ENCODE results near the gene ABI2. TPM values are rescaled to one million over a fixed set of nuclear protein-coding genes. Genes with fewer than 3 reads are reported as not detected.

The ABI2 gene
- total and polyA plus RNA-seq, 12 donors, result 10.2 to 61.2 (median 33.7) TPM

DNA sequence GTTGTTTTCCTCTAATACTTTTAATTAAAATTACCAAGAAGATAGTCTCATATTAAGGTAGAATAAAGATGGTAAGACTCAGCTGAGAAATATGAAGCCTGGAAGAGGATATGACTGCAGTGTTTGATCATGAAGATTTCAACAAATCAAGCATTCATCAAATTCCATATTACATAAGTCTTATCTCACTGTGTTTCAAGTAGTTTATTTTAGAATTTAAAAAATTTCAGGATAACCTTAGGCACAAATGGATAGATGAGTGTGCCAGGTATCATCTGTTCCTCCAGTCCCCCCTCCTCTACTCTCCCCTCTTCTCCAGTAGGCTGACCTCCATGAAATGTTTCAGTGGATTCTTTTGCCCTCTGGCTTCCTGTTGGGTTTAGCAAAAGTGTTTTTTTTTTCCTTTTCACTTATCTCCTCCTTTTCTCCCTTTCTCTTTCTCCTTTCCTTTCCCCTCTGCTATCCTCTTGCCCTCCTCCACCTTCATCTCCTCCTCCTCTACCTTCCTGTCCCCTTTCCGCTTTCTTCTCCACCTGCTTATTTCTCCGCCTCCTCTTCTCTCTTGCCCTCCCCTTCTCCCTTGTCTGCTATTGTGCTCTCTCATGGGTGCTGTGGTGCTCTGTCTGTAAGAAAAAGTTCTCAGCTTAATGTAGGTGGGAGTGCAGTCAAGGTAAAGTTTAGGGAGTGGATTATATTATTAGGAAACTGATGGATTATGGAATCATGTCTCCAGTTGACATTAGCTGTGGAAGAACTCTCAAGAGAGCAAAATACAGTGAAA is 72.8 kb downstream of the ABI2 start:
- Histone ChIP-seq H3K36me3 (replicated peaks in 1 of 2) (peaks cover 0 to 13% of the 10 kb centered on the region in 2 donors), H3K4me1 (replicated peaks in 1 of 2) (peaks cover 0 to 8% of the 10 kb centered on the region in 2 donors)

DNA sequence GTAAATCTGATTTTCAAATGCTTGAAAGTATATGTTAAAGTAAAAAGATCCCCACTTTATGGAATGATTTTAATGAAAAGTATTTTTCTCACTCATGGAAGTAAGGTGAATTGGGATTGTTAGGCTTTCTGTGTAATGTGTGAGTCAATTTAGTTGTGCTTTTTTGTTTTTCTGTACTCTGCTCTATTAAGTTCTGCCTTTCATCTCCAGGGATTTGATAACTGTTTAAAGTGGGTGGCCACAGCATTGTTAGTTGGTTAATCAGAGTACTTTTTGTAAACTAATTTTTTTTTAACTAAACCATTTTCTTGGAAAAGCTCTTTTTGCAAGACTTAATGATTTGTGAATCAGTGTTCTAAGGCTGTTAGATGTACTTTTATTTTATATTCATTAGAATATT is 76.8 kb downstream of the ABI2 start:
- Histone ChIP-seq H3K27ac (no peak overlapping the region), H3K4me1 (replicated peaks in 1 of 2) (peaks cover 0 to 8% of the 10 kb centered on the region in 2 donors), H3K4me3 (no peak overlapping the region), H3K9me3 (replicated peaks in 1 of 3) (no peaks in the 10 kb centered on the region), H3K27me3 (no peaks in the 10 kb centered on the region), H3K36me3 (replicated peaks in 1 of 2) (peaks cover 0 to 18% of the 10 kb centered on the region in 2 donors)
- no peak for TF ChIP-seq POLR2A (IDR thresholded peaks at IDR 0.05)
- no peak for TF ChIP-seq CTCF (IDR thresholded peaks at IDR 0.05)
- intact Hi-C loops (cut with DNase I), result no loop called here
- DNase-seq, result no peak

More for the DNA sequence above, 72.8 kb downstream of the ABI2 start:
- Histone ChIP-seq H3K9me3 (replicated peaks in 1 of 3) (no peaks in the 10 kb centered on the region), H3K27me3 (no peaks in the 10 kb centered on the region), H3K4me3 (no peak overlapping the region), H3K27ac (no peak overlapping the region)
- WGBS, 4 donors, result 97 to 99% (median 98%) methylated on average over 2 of the region's 2 CpGs
- intact Hi-C loops (cut with DNase I), result no loop called here
- no peak for TF ChIP-seq POLR2A (IDR thresholded peaks at IDR 0.05)
- TF ChIP-seq CTCF (IDR thresholded peaks at IDR 0.05), result no peak
- DNase-seq, result no peak

GRCh38 chr2:203407496-203407895 is 79.3 kb downstream of the ABI2 start:
- intact Hi-C loops (cut with DNase I), result no loop called here
- Histone ChIP-seq H3K36me3 (replicated peaks in 1 of 2) (peaks cover 0 to 21% of the 10 kb centered on the region in 2 donors), H3K27ac (no peak overlapping the region), H3K9me3 (replicated peaks in 1 of 3) (no peaks in the 10 kb centered on the region), H3K4me3 (no peak overlapping the region), H3K27me3 (no peaks in the 10 kb centered on the region), H3K4me1 (replicated peaks in 1 of 2) (peaks cover 0 to 5% of the 10 kb centered on the region in 2 donors)
- no peak for TF ChIP-seq POLR2A (IDR thresholded peaks at IDR 0.05)
- TF ChIP-seq CTCF (IDR thresholded peaks at IDR 0.05), result no peak
- no peak for DNase-seq

DNA sequence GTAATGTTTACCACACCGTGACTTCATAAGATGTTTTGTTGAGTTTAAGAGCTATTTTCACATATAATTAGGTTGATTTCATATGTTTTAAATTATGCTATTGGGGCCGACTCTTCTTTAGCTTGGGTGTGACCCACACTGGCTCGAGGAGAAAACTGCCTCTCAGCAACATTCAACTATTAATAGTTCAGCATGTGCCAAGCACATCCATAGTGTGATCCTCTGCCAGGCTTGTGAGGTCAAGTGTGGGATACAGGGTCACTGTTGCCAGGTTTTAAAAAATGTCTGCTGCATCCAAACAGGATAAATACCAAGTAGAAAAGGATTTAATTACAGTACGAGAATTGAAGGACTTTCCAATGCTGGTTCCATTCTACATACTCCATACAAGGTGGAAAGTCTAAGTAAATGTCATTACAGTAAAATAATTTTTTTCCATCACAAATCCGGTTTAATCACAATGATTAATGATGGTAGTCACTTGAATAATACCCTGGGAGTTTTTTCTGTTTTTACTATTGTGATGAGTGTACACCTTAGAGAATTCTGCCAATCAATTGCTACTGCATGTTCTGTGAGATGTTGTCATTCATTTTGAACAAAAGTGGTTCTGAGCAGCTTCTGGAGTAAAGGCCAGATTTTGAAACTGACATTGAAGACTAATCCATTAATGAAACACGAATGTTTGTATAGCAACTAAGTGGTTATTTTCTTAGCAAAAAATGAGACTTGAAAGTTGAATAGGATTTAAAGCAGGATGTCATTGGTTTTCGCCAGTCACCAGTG is 84.5 kb downstream of the ABI2 start:
- DNase-seq, result peak in 4 of 7 donors; percentile 20 to 37 (median 28)
- Histone ChIP-seq H3K27me3 (no peaks in the 10 kb centered on the region), H3K27ac (no peak overlapping the region), H3K4me1 (replicated peaks in 1 of 2) (peaks cover 0 to 15% of the 10 kb centered on the region in 2 donors), H3K36me3 (replicated peaks in 1 of 2) (peaks cover 0 to 18% of the 10 kb centered on the region in 2 donors), H3K9me3 (replicated peaks in 1 of 3) (no peaks in the 10 kb centered on the region), H3K4me3 (no peak overlapping the region)
- WGBS, 4 donors, result 43 to 54% (median 49%) methylated on average over 7 of the region's 7 CpGs
- intact Hi-C loops (cut with DNase I), result no loop called here
- TF ChIP-seq POLR2A (IDR thresholded peaks at IDR 0.05) (no peak), CTCF (IDR thresholded peaks at IDR 0.05) (no peak)
